HG03571 (cell line): ENCODE results near the gene OSM.

Experiments used
- ATAC-seq: cut with Tn5 transposase; IDR thresholded peaks from one replicate; pipeline ENCODE4 v1.9.1; 2021; ENCODE audit not compliant: unreplicated experiment

Gene OSM

GRCh38 chr22:30265131-30265720 lies 1.4 kb downstream of the OSM start:
- ATAC-seq: no peak

GRCh38 chr22:30263883-30264282 lies 2.8 kb downstream of the OSM start:
- no peak for ATAC-seq

- ATAC-seq: no peak
These were observed 3.5 kb downstream of the OSM start for GRCh38 chr22:30262917-30263741.

- no peak for ATAC-seq
These were observed 4.5 kb downstream of the OSM start for GRCh38 chr22:30262112-30262511.

- no peak for ATAC-seq
These were observed 5.5 kb downstream of the OSM start for GRCh38 chr22:30261134-30261533.

GRCh38 chr22:30260682-30261081 lies 6.0 kb downstream of the OSM start:
- no peak for ATAC-seq

GRCh38 chr22:30260276-30260675 lies 6.4 kb downstream of the OSM start:
- ATAC-seq: no peak

GRCh38 chr22:30254314-30254713 lies 12.3 kb downstream of the OSM start:
- no peak for ATAC-seq

- ATAC-seq: no peak
These were observed 13.3 kb downstream of the OSM start for GRCh38 chr22:30253205-30253852.

- ATAC-seq: no peak
These were observed 14.0 kb downstream of the OSM start for GRCh38 chr22:30252411-30253204.

- ATAC-seq: no peak
These were observed 14.9 kb downstream of the OSM start for GRCh38 chr22:30251711-30252110.

- ATAC-seq: no peak
These were observed 15.9 kb downstream of the OSM start for GRCh38 chr22:30250661-30251267.

- ATAC-seq: no peak
These were observed 16.5 kb downstream of the OSM start for GRCh38 chr22:30250039-30250565.

GRCh38 chr22:30249049-30250038 lies 17.3 kb downstream of the OSM start:
- ATAC-seq: no peak

GRCh38 chr22:30248484-30248883 lies 18.2 kb downstream of the OSM start:
- no peak for ATAC-seq

- ATAC-seq: no peak
These were observed 18.7 kb downstream of the OSM start for GRCh38 chr22:30247974-30248373.

- ATAC-seq: no peak
These were observed 19.1 kb downstream of the OSM start for GRCh38 chr22:30247561-30247960.

- ATAC-seq: no peak
These were observed 19.8 kb downstream of the OSM start for GRCh38 chr22:30246814-30247376.
